ENCODE measurements around the gene KLRC2.
A peak's percentile ranks its signal among the peaks of the same experiment; 100 is the strongest.
"Not testable (repeated sequence)": the region's sequence is repeated elsewhere in the genome, so short reads cannot be mapped to it uniquely, and the experiment has no call there.

KLRC2 gene

DNA sequence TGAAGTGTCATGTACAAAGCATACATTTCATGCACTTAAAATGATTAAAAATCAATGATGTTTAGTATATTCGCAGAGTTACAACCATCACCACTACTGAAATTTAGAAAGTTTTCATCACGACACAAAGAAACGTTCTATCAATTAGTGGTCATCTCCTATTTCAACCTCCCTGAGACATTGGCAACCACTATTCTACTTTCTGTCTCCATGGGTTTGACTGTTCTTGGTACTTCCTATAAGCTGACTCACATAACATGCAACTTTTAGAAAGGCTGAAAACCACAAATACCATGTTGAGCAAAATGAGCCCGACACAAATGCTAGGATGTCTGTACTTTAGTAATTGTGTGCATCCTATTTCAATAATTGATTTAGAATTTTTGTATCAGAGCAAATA is 5.2 kb downstream of the KLRC2 start:
- H3K27ac Mint-ChIP-seq; H3K4me3 Mint-ChIP-seq; DNase-seq (ENCODE audit: low spot score); H3K27me3 Mint-ChIP-seq (ENCODE audit: low read depth); H3K36me3 Mint-ChIP-seq (ENCODE audit: low read depth); H3K9me3 Mint-ChIP-seq; H3K4me1 Mint-ChIP-seq (ENCODE audit: low read depth): not testable (repeated sequence)

DNA sequence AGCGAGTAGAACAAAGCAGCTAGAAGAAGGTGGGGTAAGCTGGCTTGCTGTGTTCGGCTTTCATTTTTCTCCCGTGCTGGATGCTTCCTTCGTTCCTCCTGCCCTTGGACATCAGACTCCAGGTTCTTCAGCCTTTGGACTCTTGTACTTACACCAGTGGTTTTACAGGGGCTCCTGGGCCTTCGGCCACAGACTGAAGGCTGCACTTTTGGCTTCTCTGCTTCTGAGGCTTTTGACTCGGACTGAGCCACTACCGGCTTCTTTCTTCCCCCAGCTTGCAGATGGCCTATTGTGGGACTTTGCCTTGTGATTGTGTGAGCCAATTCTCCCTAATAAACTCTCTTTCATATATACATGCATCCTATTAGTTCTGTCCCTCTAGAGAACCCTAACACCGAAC is 9.9 kb downstream of the KLRC2 start:
- H3K27ac Mint-ChIP-seq; H3K9me3 Mint-ChIP-seq; H3K36me3 Mint-ChIP-seq (ENCODE audit: low read depth); H3K4me3 Mint-ChIP-seq; DNase-seq (ENCODE audit: low spot score); H3K4me1 Mint-ChIP-seq (ENCODE audit: low read depth); H3K27me3 Mint-ChIP-seq (ENCODE audit: low read depth): not testable (repeated sequence)

GRCh38 chr12:10424260-10424899 is 11.4 kb downstream of the KLRC2 start:
- not testable (repeated sequence) for H3K27ac Mint-ChIP-seq; H3K27me3 Mint-ChIP-seq (ENCODE audit: low read depth); H3K9me3 Mint-ChIP-seq; DNase-seq (ENCODE audit: low spot score); H3K4me3 Mint-ChIP-seq; H3K36me3 Mint-ChIP-seq (ENCODE audit: low read depth); H3K4me1 Mint-ChIP-seq (ENCODE audit: low read depth)

- H3K4me3 Mint-ChIP-seq; H3K9me3 Mint-ChIP-seq; H3K27ac Mint-ChIP-seq; H3K4me1 Mint-ChIP-seq (ENCODE audit: low read depth); H3K36me3 Mint-ChIP-seq (ENCODE audit: low read depth); H3K27me3 Mint-ChIP-seq (ENCODE audit: low read depth): not testable (repeated sequence)
- DNase-seq (ENCODE audit: low spot score): peak; percentile 17
These were observed 13.7 kb downstream of the KLRC2 start for GRCh38 chr12:10422159-10422558.

GRCh38 chr12:10420334-10420733 is 15.5 kb downstream of the KLRC2 start, which contains the start of gene KLRC3:
Gene KLRC3, minus strand, starts transcription at chr12:10420595. Its CDS starts 45 bp downstream, at chr12:10420550.
- H3K36me3 Mint-ChIP-seq (ENCODE audit: low read depth); H3K27ac Mint-ChIP-seq; H3K27me3 Mint-ChIP-seq (ENCODE audit: low read depth); H3K4me1 Mint-ChIP-seq (ENCODE audit: low read depth); H3K4me3 Mint-ChIP-seq; DNase-seq (ENCODE audit: low spot score); H3K9me3 Mint-ChIP-seq: not testable (repeated sequence)

DNA sequence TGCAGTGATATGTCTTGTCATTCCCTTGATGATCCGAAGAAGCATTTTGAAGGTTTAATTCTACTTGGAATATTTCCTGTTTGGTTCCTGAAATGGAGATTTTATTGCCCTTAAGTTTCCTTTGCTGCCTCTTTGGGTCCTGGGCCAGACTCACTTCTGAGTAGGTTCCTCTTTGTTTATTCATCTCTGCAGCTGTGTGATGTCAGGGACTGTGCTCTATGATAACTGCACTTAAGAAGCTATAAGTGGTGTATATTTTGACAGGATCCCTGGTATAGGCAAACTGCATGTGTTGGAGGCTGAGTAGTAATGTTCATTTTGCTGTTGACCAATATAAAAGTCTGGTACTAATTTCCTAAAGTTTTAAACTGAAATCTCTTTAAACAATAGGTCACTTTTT is 26.4 kb downstream of the KLRC2 start, which contains the start of gene KLRC4:
Gene KLRC4 (minus strand): TSS at position 366 of the 400 bp plus-strand sequence. CDS start 182 bp downstream, at position 184.
- no peak for DNase-seq (ENCODE audit: low spot score)
- no peaks in the 10 kb centered on the region for H3K4me1 Mint-ChIP-seq (ENCODE audit: low read depth)
- H3K4me3 Mint-ChIP-seq: no peak within 1 kb of the TSS
- H3K36me3 Mint-ChIP-seq (ENCODE audit: low read depth): no peaks in the 10 kb centered on the region
- peaks cover 19% of the 10 kb centered on the region for H3K27me3 Mint-ChIP-seq (ENCODE audit: low read depth)
- no peak within 1 kb of the TSS for H3K27ac Mint-ChIP-seq
- H3K9me3 Mint-ChIP-seq: no peaks in the 10 kb centered on the region

DNA sequence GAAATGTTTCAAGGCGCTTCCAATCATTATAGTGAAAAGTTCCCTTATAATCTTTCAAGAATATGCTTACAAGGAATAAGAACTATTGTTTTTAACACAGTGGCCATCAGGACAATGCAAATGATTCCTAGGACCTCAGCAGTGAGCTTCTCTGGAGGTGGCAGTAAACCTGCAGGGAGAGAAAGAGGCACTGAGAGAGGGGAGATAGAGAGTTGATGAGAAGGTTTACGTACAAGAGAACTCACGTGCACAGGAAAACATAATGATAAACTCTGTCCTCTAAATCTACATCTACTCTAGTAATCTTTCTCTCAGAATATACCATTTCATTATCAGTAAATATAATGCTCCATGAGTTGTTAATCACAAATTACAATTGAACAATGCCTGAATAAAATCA is 27.0 kb downstream of the KLRC2 start:
- Mint-ChIP-seq H3K9me3 (no peaks in the 10 kb centered on the region), H3K36me3 (ENCODE audit: low read depth) (no peaks in the 10 kb centered on the region), H3K4me3 (no peak overlapping the region), H3K27ac (no peak overlapping the region), H3K27me3 (ENCODE audit: low read depth) (peaks cover 16% of the 10 kb centered on the region), H3K4me1 (ENCODE audit: low read depth) (no peaks in the 10 kb centered on the region)
- no peak for DNase-seq (ENCODE audit: low spot score)

DNA sequence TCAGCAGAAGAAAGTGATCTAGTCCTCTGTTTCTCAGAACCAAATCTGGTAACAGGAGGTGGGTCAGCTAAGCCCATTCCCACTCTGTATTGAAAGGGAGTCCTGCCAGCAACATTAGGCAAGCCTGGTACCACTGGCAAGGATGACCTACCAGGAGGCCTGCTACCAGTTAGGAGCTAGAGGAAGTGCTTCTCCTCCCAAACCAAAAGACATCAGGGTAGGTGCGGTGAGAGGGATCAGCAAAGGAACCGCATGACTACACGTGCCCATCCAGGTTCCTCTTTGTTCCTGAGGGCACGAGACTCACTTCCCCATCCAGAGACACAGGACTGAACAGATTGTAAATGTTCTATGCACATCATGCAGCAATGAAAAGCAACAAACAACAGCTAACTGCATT is 29.1 kb downstream of the KLRC2 start:
- Mint-ChIP-seq H3K27ac (no peak overlapping the region), H3K27me3 (ENCODE audit: low read depth) (peaks cover 16% of the 10 kb centered on the region), H3K4me3 (no peak overlapping the region), H3K9me3 (no peaks in the 10 kb centered on the region), H3K36me3 (ENCODE audit: low read depth) (no peaks in the 10 kb centered on the region), H3K4me1 (ENCODE audit: low read depth) (no peaks in the 10 kb centered on the region)
- no peak for DNase-seq (ENCODE audit: low spot score)

- Mint-ChIP-seq H3K36me3 (ENCODE audit: low read depth) (no peaks in the 10 kb centered on the region), H3K27me3 (ENCODE audit: low read depth) (peaks cover 21% of the 10 kb centered on the region), H3K4me1 (ENCODE audit: low read depth) (peaks cover 3% of the 10 kb centered on the region), H3K4me3 (no peak overlapping the region), H3K9me3 (no peaks in the 10 kb centered on the region), H3K27ac (no peak overlapping the region)
- no peak for DNase-seq (ENCODE audit: low spot score)
These were observed 30.5 kb downstream of the KLRC2 start for GRCh38 chr12:10405294-10405693.

GRCh38 chr12:10404798-10405197 is 31.0 kb downstream of the KLRC2 start:
- no peak overlapping the region for H3K4me3 Mint-ChIP-seq

DNA sequence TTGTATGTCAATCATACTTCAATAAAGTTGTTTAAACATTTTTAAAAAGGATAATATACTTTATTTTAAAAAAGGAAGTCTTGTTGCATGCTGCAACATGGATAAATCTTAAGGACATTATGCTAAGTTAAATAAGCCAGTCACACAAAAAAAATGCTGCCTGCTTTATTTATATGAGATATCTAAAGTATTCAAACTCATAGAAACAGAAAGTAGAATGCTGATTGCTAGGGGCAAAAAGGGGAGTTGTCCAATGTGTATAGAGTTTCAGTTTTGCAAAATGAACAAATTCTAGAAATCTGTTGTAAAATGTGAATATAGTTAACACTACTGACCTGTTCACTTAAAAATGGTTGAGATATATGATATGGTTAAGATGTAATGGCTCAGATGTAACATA is 35.0 kb downstream of the KLRC2 start:
- no peak for DNase-seq (ENCODE audit: low spot score)
- Mint-ChIP-seq H3K36me3 (ENCODE audit: low read depth) (no peaks in the 10 kb centered on the region), H3K27ac (no peak overlapping the region), H3K27me3 (ENCODE audit: low read depth) (peaks cover 14% of the 10 kb centered on the region), H3K9me3 (no peaks in the 10 kb centered on the region), H3K4me1 (ENCODE audit: low read depth) (peaks cover 3% of the 10 kb centered on the region), H3K4me3 (no peak overlapping the region)

More at GRCh38 chr12:10404798-10405197, 31.0 kb downstream of the KLRC2 start:
- H3K27ac Mint-ChIP-seq: no peak overlapping the region
- no peaks in the 10 kb centered on the region for H3K9me3 Mint-ChIP-seq
- DNase-seq (ENCODE audit: low spot score): no peak
- H3K4me1 Mint-ChIP-seq (ENCODE audit: low read depth): peaks cover 3% of the 10 kb centered on the region
- H3K27me3 Mint-ChIP-seq (ENCODE audit: low read depth): peaks cover 21% of the 10 kb centered on the region
- no peaks in the 10 kb centered on the region for H3K36me3 Mint-ChIP-seq (ENCODE audit: low read depth)

GRCh38 chr12:10398168-10398567 is 37.6 kb downstream of the KLRC2 start:
- Mint-ChIP-seq H3K27me3 (ENCODE audit: low read depth) (peaks cover 12% of the 10 kb centered on the region), H3K4me3 (no peak overlapping the region), H3K27ac (no peak overlapping the region), H3K36me3 (ENCODE audit: low read depth) (no peaks in the 10 kb centered on the region), H3K9me3 (no peaks in the 10 kb centered on the region), H3K4me1 (ENCODE audit: low read depth) (peaks cover 3% of the 10 kb centered on the region)
- no peak for DNase-seq (ENCODE audit: low spot score)

DNA sequence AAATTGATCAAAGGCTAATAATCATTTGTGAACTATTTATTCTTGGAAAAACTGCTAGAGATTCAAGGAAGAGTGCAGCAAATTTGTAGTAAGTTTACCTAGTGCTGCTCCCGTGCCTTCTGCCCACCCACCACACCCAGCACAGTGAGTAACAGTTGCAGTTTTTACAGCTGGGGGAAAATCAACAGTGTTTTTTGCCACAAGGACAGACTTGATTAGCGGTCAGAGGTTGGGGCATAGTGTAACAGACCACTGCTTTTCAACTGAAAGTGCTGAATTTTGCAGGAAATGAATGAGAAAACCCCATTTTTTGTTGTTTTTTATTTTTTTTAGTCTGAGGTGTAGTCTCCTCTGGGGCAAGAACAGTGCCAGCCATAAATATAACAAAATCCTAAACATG is 38.5 kb downstream of the KLRC2 start:
- no peaks in the 10 kb centered on the region for H3K9me3 Mint-ChIP-seq
- peaks cover 16% of the 10 kb centered on the region for H3K27me3 Mint-ChIP-seq (ENCODE audit: low read depth)
- no peak overlapping the region for H3K4me3 Mint-ChIP-seq
- peaks cover 3% of the 10 kb centered on the region for H3K4me1 Mint-ChIP-seq (ENCODE audit: low read depth)
- no peaks in the 10 kb centered on the region for H3K36me3 Mint-ChIP-seq (ENCODE audit: low read depth)
- no peak for DNase-seq (ENCODE audit: low spot score)
- H3K27ac Mint-ChIP-seq: no peak overlapping the region

- DNase-seq (ENCODE audit: low spot score); H3K36me3 Mint-ChIP-seq (ENCODE audit: low read depth); H3K4me1 Mint-ChIP-seq (ENCODE audit: low read depth); H3K9me3 Mint-ChIP-seq; H3K4me3 Mint-ChIP-seq; H3K27ac Mint-ChIP-seq: not testable (repeated sequence)
- peaks cover 16% of the 10 kb centered on the region for H3K27me3 Mint-ChIP-seq (ENCODE audit: low read depth)
These were observed 39.6 kb downstream of the KLRC2 start for GRCh38 chr12:10396176-10396575.

GRCh38 chr12:10395390-10395998 is 40.3 kb downstream of the KLRC2 start:
- no peak for DNase-seq (ENCODE audit: low spot score)
- H3K4me3 Mint-ChIP-seq: no peak overlapping the region
- no peak overlapping the region for H3K27ac Mint-ChIP-seq
- H3K27me3 Mint-ChIP-seq (ENCODE audit: low read depth): peaks cover 13% of the 10 kb centered on the region
- no peaks in the 10 kb centered on the region for H3K36me3 Mint-ChIP-seq (ENCODE audit: low read depth)
- no peaks in the 10 kb centered on the region for H3K9me3 Mint-ChIP-seq
- no peaks in the 10 kb centered on the region for H3K4me1 Mint-ChIP-seq (ENCODE audit: low read depth)
